ENCODE results near the gene UBE2J2. TPM values are rescaled to one million over a fixed set of nuclear protein-coding genes. Genes with fewer than 3 reads are reported as not detected.
"Not testable (repeated sequence)": the region's sequence is repeated elsewhere in the genome, so short reads cannot be mapped to it uniquely, and the experiment has no call there.

The UBE2J2 gene
- total RNA-seq, 1 experiment from 2014 or later = 182 TPM

DNA sequence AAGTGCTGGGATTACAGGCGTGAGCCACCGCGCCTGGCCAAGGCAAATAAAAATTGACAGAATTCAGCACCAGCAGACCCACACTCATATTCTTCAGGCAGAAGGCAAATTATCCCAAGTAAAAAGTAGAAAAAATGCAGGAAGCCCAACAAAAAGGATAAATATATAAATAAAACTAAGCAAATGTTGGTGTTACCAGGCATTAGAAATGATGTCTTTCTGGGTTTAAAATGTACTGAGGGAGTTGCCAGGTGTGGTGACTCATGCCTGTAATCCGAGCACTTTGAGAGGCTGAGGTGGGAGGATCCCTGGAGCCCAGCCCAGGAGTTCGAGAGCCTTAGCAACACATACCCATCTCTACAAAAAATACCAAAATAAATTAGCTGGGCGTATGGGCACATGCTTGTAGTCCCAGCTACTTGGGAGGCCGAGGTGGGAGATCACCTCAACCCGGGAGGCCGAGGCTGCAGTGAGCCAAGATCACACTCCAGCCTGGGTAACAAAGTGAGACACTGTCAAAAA is 44.5 kb upstream of the UBE2J2 start:
- Histone ChIP-seq H3K9me2 (replicated peaks; ENCODE audit: low read length) (no peaks in the 10 kb centered on the region), H3K4me1 (ENCODE audit: insufficient read depth, low read length) (peaks cover 35% of the 10 kb centered on the region), H2AFZ (ENCODE audit: low read length) (no peak overlapping the region), H3K36me3 (ENCODE audit: low read depth, low read length) (peaks cover 41% of the 10 kb centered on the region), H3F3A (ENCODE audit: low read length, unreplicated experiment) (peaks cover 9% of the 10 kb centered on the region), H3K27me3 (ENCODE audit: low read length) (no peaks in the 10 kb centered on the region), H3K79me2 (ENCODE audit: low read length) (peaks cover 78% of the 10 kb centered on the region), H3K9me3 (ENCODE audit: low read length) (no peaks in the 10 kb centered on the region), H3K9ac (ENCODE audit: low read length) (no peak overlapping the region), H3K4me3 (ENCODE audit: low read length) (no peak overlapping the region), H3K4me2 (ENCODE audit: low read length) (peak overlapping the region; percentile 68), H4K20me1 (ENCODE audit: low read length) (peaks cover 25% of the 10 kb centered on the region), H3K27ac (ENCODE audit: low read length) (peak overlapping the region; percentile 60)
- no peak for TF ChIP-seq EZH2 (IDR thresholded peaks at IDR 0.05; ENCODE audit: low read length, unreplicated experiment)
- no peak for TF ChIP-seq EZH2phosphoT487 (IDR thresholded peaks at IDR 0.05; ENCODE audit: borderline replicate concordance, low read length)
- TF ChIP-seq, protein P1, sequence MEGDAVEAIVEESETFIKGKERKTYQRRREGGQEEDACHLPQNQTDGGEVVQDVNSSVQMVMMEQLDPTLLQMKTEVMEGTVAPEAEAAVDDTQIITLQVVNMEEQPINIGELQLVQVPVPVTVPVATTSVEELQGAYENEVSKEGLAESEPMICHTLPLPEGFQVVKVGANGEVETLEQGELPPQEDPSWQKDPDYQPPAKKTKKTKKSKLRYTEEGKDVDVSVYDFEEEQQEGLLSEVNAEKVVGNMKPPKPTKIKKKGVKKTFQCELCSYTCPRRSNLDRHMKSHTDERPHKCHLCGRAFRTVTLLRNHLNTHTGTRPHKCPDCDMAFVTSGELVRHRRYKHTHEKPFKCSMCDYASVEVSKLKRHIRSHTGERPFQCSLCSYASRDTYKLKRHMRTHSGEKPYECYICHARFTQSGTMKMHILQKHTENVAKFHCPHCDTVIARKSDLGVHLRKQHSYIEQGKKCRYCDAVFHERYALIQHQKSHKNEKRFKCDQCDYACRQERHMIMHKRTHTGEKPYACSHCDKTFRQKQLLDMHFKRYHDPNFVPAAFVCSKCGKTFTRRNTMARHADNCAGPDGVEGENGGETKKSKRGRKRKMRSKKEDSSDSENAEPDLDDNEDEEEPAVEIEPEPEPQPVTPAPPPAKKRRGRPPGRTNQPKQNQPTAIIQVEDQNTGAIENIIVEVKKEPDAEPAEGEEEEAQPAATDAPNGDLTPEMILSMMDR (conservative IDR thresholded peaks at IDR 0.05; ENCODE audit: low read depth, low read length) = no peak
- DNase-seq (peak; percentile 99), ATAC-seq (peak; percentile 92)
- CTCF ChIA-PET = interaction anchor here (0.6 kb wide), 1 partner anchor 20 kb away, joined by 3 read pairs; no protein-coding TSS in a partner anchor
- intact Hi-C loops (cut with micrococcal nuclease) = loop anchor here (1.0 kb wide), 1 partner anchor 26 kb away; no protein-coding TSS in a partner anchor
- POLR2A ChIA-PET (ENCODE audit: unreplicated experiment) = interaction anchor here (0.6 kb wide), 1 partner anchor 9 kb away, joined by 3 read pairs; no protein-coding TSS in a partner anchor
- BruUV-seq (replicated peaks) = TSS peak; percentile 9

DNA sequence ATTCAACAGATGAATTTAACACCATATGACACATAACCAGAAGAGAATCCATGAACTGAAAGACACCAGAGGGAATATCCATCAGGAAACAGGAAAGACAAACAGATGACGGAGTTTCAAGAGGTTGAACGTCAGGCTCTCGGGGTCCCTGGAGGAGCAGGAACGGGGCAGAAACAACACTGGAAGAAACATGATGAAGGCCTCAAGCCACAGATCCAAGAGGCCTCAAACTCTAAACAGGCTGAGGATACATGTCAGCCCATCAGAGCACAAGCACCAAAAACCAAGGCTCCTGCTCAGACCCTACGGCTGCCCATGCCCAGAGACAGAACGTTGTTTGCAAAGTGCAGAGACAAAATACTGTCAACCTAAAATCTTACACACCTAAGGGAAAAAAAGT is 43.8 kb upstream of the UBE2J2 start:
- Histone ChIP-seq H3K4me2 (ENCODE audit: low read length) (peak overlapping the region; percentile 68; the same call in 1 of the 2 replicates), H3K27ac (ENCODE audit: low read length) (peak overlapping the region; percentile 60), H3K79me2 (ENCODE audit: low read length) (peaks cover 71% of the 10 kb centered on the region), H3K4me1 (ENCODE audit: insufficient read depth, low read length) (peaks cover 30% of the 10 kb centered on the region), H3K36me3 (ENCODE audit: low read depth, low read length) (peaks cover 48% of the 10 kb centered on the region), H2AFZ (ENCODE audit: low read length) (no peak overlapping the region), H3F3A (ENCODE audit: low read length, unreplicated experiment) (peaks cover 9% of the 10 kb centered on the region), H3K4me3 (ENCODE audit: low read length) (no peak overlapping the region), H3K9me2 (replicated peaks; ENCODE audit: low read length) (no peaks in the 10 kb centered on the region), H3K27me3 (ENCODE audit: low read length) (no peaks in the 10 kb centered on the region), H3K9me3 (ENCODE audit: low read length) (no peaks in the 10 kb centered on the region), H4K20me1 (ENCODE audit: low read length) (peaks cover 21% of the 10 kb centered on the region), H3K9ac (ENCODE audit: low read length) (no peak overlapping the region)
- ChIA-PET CTCF (no interaction called here), POLR2A (ENCODE audit: unreplicated experiment) (no interaction called here)
- BruUV-seq (replicated peaks) = TSS peak; percentile 23
- DNase-seq (no peak), ATAC-seq (no peak)
- TF ChIP-seq, protein P1 (conservative IDR thresholded peaks at IDR 0.05; ENCODE audit: low read depth, low read length) = no peak
- TF ChIP-seq EZH2 (IDR thresholded peaks at IDR 0.05; ENCODE audit: low read length, unreplicated experiment) = no peak
- TF ChIP-seq EZH2phosphoT487 (IDR thresholded peaks at IDR 0.05; ENCODE audit: borderline replicate concordance, low read length) = no peak
- intact Hi-C loops (cut with micrococcal nuclease) = no loop called here

DNA sequence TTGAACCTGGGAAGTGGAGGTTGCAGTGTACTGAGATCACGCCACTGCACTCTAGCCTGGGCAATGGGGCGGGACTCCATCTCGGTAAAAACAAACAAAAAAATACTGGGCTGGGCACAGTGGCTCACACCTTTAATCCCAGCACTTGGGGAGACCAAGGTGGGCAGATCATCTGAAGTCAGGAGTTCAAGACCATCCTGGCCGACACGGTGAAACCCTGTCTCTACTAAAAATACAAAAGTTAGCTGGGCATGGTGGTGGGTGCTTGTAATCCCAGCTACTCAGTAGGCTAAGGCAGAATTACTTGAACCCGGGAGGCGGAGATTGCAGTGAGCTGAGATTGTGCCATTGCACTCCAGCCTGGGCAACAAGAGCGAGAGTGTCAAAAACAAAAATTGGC is 42.5 kb upstream of the UBE2J2 start:
- H3K27ac ChIP-seq (ENCODE audit: low read length); intact Hi-C loops (cut with micrococcal nuclease); H3K9me2 ChIP-seq (replicated peaks; ENCODE audit: low read length); H3K27me3 ChIP-seq (ENCODE audit: low read length); H4K20me1 ChIP-seq (ENCODE audit: low read length); H3K4me3 ChIP-seq (ENCODE audit: low read length); H3F3A ChIP-seq (ENCODE audit: low read length, unreplicated experiment); H3K9ac ChIP-seq (ENCODE audit: low read length); POLR2A ChIA-PET (ENCODE audit: unreplicated experiment); BruUV-seq (replicated peaks); ATAC-seq; H3K9me3 ChIP-seq (ENCODE audit: low read length); H3K4me2 ChIP-seq (ENCODE audit: low read length); CTCF ChIA-PET; DNase-seq; H2AFZ ChIP-seq (ENCODE audit: low read length): not testable (repeated sequence)
- Histone ChIP-seq H3K4me1 (ENCODE audit: insufficient read depth, low read length) (peaks cover 30% of the 10 kb centered on the region), H3K79me2 (ENCODE audit: low read length) (peaks cover 60% of the 10 kb centered on the region), H3K36me3 (ENCODE audit: low read depth, low read length) (peaks cover 54% of the 10 kb centered on the region)

Data from PC-3 (cell line).